NCI-H1436 treated with DMSO at 0.1 percent for 48 hours (cell line): ENCODE measurements around the gene NR3C2.

Experiments used
- DNase-seq: peaks from one replicate; lab custom pipeline; 2025; lab: John Stamatoyannopoulos, UW

NR3C2 gene

DNA sequence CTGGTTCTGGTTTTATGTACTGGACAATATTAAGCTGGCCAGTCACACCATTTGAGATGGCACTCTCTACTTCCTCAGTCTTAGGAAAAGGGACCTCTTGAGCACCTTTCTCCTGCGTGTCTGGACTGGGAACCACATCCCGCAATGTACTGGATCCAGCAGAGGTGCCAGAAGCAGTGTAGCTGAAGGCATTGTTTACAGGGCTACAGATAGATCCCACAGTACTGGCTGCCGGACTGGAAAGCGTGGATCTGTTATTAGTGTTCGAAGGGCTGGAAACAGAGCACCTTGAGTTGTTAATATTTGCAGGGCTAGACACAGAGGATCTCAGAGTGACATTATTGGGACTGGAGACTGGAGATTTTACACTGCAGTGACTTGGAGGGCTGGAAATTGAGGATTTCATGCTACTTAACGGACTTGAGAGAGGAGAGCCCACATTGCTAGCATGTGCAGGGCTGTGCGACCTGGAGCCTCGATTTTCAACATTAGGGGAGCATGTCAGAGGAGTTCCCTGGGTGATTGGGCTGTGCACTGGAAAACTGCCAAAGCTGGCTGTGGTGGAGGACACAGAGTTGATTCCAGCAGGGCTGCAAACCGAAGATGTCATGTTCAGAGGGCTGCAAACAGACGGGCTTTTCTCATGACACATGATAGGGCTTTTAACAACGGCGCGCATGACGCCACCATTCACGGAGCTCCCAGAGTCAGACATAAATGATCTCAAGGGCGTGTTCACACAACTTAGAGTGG lies 6.4 kb downstream of the NR3C2 start:
- DNase-seq = no peak

DNA sequence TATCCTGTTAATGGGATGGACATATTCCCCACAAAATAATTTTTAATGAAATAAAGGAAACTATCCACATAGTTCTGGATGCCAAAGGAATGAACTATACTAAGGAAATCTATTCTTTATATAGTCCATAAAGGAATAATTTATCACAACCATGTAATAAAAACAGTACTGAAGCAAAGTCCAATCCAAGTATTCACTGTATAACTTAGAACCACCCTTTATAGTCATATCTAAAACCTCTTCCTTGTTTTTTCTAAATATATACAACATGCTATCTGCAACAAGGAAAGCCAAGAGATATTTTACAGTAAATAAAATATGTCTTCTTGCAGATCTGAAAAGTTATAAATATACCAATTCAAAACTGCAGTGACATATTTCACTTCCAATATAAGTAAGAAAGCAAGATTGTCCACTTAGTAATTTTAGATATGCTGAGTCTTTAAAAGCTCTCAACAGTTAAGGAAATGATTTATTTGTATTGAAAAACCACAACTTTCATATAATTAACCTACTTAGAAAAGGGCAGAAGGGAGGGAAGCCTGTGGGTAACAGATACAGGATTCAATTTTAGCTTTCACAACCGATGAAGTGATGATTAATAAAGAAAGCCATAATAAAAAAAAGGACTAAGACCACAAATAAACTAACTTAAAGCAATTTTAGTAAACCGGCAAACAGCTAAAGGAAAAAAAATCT lies 8.0 kb downstream of the NR3C2 start:
- no peak for DNase-seq

DNA sequence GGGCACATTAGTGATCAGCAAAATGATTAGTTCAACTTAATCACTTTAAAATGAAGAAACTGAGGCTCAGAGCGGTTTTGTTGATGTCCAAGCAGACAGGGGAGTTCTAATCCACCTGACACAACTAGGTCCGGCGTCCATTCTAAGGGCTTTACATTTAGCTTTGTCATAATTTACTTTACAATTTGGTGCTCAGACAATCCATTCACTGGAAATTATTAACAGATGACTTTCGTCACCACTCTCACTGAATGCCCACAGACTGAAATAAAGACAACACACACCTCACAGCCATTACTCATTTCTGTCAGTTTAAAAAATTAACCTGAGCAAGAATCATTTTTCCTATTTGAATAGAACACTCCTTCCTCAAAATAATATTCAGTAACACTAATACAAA lies 10.8 kb downstream of the NR3C2 start:
- DNase-seq = no peak

DNA sequence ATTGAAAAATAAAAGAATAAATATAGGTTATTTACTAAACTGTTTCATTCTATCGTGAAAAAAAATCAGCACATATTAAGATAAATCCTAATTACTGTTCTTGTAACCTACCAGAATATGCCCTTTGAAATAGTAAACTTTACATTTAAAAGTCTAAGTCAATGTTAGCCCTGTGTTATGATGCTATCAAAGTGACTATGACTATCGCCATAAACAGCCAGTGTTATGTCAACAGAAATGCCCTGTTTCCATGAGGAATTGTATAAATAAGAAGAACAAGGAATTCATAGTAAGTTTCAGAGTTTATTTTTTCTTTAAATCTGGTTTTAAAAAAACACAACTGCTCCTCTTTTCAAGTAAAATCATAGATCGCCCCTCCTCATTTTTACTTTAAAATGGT lies 11.4 kb downstream of the NR3C2 start:
- no peak for DNase-seq

DNA sequence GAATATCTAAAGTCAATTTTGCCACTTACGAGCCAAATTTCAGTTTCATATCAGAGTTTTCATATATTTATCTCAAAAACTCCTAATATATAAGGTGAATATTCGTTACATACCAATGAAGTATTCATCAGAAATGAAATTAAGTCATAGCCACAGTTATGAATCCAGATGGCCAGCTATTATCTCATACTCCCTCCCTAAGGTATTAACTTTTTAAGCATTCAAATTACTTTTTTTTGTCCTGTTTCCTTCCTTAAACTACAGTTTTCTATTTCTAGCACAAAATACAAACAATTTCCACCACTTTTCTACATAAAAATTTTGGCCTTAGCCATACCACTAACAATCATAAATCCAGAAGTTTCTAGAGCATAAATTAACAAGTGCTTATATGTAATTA lies 13.0 kb downstream of the NR3C2 start:
- no peak for DNase-seq

DNA sequence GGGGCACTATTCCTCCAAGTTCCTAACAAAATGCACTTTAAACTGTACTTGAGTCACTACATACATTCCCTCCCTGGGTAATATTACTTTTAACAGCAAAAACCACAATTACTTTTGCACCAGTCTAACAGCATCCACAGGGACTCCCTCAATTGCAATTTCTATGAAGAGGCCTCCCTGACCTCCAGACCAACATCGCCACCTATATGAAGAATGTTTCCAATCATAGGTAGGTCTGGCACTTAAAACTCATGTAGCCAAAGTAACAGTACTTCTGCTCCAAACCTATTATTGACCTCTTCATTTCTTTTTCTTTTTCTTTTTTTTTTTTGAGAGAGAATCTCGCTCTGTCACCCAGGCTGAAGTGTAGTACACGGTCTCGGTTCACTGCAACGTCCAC lies 15.6 kb downstream of the NR3C2 start:
- DNase-seq = no peak

DNA sequence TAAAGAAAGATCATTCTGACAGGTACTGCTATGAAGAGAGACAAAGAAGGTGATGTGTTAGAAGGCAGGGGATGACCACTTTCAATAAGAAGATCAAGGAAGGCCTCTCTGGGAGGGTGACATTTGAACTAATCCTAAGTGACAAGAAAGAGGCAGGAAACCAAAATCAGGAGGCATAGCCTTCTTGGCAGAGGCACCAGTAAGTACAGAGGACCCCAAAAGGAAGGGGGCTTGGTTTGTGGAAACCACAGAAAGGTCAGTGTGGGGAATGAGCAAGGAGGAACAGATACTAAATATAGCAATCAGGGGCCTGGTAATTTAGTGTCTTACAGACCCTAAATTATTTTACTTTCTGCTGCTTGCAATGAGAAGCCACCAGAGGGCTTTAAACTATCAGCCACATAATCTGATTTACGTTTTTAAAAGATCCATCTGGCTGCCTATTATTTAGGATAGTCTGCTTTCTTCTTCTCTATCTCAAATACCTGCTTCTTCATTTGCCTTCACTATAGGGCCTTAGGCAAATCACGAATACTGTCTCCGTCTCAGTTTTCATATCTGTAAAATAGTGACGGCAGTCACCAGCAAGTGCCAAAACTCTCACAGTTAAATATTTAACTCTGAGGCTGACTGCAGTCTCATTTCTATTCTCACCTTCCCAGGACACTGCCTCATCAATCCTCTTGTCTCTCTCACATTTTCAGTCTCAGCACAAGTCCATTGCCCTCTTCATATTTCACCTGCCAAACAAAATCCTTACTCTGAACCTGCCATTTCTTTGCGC lies 16.7 kb downstream of the NR3C2 start:
- DNase-seq = no peak

DNA sequence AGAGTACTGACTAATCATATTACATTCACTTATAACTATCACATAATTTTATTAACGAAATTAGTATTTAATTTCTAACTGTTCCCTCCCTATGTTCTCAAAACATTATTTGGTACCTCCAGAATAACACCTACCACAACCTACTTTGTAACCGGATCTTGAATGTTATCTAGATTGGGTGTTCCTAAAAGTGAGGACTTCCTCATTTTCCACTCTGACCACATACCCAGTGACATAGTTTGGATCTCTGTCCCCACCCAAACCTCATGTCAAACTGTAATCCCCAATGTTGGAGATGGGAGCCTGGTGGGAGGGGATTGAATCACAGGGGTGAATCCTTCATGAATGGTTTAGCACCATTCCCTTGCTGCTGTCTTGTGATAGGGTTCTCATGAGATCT lies 21.8 kb downstream of the NR3C2 start:
- no peak for DNase-seq

DNA sequence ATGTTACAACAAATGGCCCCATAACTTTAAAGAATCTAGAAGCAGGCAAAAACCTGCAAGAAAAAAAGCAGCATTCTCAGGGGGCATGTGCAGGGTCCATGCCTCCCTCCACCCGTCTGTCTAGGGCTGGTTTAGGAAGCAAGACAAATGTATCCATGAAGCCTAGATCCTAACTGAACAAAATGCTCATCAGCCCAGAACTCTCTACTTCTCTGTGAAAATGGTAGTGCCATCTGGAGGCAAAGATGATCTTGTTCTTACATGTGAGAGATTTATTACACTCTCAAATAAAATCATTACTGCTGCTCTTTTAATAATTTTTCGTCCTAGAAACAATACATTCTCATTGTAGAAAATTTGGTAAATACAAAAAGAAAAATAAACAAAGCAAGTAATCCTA lies 26.7 kb downstream of the NR3C2 start:
- no peak for DNase-seq

DNA sequence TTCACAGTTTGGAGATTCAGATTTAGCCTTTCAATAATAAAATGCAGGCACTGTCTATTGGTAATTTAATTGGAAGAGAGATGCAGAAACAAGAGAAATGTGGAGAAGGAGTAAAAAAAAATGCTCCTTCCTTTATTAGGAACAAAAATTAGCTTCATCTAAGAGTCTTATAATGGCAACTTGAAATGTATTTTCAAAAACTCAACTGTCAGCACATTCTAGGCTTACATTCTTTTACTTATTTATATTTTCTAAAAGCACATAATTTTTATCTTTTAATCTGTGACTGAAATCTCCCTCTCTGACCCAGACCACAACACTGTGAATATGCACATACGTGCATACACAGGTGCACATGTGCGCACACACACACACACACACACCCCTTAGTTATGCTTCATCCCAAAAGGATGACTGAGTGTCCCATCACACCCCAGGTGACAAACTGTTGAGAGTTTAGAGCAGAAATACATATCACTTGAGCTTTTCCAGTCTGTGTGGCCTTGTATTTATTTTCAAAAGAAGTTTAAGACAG lies 29.7 kb downstream of the NR3C2 start:
- DNase-seq = no peak

DNA sequence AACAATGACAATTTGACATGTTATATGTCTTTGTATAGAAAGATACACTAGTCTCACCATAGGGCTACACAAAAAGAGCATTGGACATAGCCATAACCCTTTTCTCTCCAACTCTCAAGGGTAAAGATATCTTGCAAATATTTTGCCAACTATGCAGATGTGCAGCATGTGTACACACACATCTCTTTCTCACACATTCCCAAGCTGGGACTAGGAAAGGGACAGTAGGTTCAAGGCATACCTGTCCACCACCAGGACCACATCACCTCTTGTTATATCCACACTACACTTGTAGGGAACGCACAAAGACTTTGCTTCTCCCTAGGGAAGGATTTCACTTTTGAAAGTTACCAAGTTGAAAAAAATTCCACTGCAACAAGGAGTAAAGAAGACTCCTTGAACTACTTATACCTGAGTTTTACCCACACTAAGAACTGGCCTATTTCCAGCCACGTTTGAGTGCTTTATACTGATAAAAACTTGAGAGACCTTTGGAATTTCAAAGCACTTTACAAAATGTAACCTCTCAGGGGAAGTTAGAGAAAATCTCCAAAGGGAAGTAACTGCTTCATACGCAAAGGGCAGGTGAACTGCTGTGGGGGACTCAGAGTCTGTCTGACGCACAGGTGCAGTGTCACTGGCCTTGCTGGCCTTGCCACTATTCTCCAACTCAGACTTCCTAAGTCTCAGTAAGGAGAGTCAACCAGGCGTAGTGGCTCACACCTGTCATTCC lies 36.9 kb downstream of the NR3C2 start:
- no peak for DNase-seq

DNA sequence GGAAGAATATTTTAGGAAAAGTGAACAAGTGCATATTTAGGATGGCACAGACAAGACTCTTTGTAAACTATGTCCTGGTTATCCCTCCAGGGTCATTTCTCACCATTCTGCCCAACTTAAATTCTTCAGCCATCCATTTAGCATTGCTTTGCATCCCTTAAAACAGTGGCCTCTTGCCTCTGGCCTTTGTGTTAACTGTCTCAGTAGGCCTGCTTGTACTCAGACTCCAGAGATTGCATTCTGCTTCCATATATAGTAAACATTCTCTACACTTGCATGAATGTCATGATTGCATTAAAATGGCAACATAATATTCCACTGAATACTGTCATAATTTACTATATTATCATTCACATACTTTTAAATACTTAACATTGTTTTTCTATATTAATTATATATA lies 43.2 kb downstream of the NR3C2 start:
- DNase-seq = no peak

DNA sequence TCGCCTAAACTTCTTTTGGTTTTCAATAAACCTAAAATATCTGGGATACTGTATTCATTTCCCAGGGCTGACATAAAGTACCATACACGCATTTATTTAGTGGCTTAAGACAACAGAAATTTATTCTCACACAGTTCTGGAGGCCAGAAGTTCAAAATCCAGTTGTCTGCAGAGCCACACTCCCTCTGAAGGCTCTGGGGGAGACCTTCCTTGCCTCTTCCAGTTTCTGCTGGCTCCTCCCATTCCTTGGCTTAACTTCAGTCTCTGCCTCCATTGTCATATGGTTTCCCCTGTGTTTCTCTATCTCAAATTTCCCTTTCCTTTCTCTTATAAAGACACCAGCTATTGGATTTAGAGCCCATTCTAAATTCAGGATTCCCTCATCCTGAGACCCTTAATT lies 44.4 kb downstream of the NR3C2 start:
- no peak for DNase-seq

DNA sequence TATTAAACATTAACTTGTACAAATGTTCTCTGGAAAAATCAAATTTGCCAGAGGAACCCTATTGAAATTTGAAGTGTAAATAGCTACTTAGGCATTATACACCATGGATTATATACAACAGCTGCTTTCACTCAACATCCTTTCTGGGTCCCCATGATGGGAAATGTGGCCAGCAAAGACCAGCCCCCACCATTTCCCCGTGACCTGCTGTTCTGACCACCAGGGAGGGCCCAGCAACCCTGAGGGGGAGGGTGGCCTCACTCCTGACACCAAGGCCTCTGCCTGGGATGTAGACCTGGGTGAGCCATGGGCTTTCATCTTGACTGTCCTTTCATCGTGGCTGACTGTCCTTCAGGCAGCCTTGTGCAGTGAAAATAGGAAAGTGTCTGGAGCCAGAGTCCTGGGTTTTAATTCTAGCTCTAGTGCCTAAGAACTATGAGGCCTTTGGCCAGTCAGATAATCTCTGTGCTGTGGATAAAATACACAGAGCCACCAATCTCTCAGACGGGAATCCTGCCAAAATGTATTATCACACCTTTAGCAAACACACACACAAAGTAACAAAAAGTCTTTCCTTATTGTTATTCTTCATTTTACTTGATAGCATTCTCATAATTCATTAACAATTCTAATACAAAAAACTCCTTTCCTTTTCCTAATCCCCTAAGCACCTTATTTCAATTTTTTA lies 45.1 kb downstream of the NR3C2 start:
- DNase-seq = no peak

DNA sequence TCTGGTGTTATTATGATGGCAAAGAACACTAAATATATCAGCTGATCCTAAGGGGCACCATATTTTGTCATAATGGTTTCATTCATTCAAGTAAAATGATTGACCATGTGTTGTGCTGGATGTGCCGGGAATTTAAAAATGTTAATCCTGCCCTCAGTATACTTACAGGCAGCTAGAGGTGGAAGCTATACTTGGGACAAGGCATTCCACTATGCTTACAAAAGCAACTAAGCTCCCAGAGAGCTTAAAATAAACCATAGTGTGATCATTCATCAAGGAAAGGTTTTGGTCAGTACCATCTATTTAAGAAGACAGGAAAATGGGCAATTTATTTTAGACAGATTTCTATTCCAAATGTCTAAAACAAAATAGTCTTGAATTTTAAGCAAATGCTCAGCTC lies 46.4 kb downstream of the NR3C2 start:
- DNase-seq = no peak

DNA sequence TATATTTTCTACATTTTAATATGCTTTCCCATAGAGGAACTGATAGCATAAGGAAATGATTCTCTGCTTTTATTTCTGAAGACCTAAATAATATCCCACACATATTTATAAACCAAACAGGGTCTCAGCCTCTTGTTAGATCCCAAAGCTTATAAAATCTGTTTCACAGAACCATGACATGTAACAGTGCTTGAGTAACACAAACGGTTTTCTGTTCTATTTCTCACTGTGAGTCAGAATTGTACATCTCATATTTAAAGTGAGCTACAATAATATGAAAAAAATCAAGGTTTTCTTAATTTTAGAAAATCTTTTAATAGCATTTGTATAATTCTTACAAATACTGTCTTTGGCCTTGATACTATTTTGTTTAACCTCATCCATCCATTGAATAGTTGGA lies 51.2 kb downstream of the NR3C2 start:
- no peak for DNase-seq

DNA sequence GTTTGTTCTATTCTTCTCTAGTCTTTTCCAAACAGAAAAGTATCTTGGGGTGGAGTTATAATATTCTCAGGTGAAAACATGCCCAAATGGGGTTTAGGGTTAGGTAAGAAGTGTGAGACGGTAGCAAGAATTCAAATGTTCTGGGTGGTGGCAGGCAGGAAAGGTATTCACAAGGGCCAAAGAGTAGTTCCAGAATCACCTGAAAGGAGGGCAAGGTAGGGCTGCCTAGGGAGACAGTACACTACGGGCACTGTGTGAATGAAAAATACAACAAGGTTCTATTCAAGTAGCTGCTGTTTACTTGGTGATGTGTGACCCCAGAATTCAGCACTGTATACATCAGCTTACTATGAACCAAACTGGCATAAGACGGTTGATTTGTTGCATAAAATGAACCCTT lies 51.9 kb downstream of the NR3C2 start:
- no peak for DNase-seq

DNA sequence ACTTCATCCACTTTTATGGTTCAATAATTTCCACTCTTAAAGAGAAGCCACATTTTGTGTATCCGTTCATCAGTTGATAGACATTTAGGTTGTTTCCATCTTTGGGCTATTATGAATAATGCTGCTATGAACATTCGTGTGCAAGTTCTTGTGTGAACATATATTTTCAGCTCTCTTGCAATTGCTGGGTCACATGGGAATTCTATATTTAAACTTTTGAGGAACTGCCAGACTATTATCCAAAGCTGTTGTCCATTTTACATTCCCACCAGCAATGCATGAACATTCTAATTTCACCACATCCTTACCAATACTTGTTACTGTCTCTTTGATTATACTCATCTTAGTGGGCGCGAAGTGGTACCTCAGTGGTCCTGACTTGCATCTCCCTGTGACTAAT lies 61.9 kb downstream of the NR3C2 start:
- no peak for DNase-seq

DNA sequence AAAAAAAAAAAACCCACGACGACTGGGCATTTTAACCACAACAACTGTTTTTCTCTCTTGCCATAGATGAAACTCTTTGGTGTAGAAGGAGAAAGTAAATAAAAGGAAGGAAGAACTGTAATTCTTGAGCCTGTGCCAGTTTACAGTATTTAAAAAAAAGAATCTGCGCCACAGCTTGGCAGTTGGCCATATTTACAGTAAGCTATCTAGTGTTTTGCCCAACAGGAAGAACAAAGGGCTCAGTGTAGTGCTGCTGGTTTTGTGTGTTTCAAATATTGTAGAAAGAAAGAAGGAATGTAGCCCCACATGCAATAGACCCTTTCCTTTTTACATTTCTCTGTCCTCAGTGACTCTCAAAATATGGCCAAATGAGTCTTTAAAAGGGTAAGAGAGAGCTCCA lies 66.1 kb downstream of the NR3C2 start:
- no peak for DNase-seq

DNA sequence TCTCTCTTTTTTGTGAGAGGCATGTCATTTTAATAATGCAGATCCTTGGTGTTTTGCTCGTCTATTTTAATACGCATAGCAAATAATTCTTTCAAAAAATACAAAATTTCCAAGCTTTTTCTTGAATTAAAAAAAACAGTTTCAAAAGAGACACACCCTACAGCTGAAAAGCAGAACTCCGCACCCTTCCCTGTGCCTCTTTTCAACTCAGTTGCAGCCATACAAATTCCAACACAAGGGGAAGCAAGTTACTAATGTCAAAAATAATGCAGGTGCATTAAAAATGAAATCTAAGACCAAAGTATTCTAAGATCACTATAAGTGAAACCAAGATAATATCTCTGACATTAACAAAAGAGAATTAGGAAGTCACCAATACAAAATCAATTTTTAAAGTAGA lies 66.6 kb downstream of the NR3C2 start:
- DNase-seq = no peak

DNA sequence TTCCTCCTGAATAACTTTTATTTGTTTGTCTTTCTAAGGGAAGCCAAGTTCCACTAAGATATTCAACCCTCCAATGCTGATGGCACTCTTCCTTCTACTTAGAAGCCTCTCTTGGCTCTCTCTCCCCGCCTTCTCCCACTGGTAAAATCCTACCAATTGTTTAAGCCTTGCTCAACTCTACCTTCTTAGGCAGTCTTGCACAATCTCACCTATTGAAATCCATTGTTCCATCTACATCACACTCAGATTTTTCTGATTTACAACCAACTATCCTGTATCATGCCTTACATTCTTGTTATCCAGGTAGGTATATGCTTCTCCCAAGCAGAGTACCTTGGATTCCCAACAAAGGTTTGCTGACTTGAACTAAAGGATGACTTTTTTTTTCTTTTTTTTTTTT lies 69.1 kb downstream of the NR3C2 start:
- DNase-seq = no peak

DNA sequence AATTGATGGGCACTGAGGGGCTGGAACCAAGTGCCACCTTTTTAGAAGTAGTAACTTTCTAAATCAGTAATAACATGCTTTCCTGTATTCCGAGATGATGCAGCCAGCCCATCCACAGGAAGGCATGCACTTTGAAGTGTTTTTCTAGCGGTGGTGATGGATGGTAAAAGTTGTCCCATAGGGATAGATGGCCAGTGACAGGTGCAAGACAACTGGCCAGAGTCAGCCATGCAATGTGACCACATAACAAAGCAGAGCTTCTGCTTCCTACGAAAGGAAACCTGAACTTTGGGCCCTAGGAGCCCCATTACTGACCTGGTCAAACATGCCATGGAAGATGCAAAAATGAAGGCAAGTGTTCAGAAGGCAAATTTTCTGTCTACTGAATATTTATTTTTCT lies 72.3 kb downstream of the NR3C2 start:
- no peak for DNase-seq
